Measurements from ENCODE around the gene CACNB4.

DNA sequence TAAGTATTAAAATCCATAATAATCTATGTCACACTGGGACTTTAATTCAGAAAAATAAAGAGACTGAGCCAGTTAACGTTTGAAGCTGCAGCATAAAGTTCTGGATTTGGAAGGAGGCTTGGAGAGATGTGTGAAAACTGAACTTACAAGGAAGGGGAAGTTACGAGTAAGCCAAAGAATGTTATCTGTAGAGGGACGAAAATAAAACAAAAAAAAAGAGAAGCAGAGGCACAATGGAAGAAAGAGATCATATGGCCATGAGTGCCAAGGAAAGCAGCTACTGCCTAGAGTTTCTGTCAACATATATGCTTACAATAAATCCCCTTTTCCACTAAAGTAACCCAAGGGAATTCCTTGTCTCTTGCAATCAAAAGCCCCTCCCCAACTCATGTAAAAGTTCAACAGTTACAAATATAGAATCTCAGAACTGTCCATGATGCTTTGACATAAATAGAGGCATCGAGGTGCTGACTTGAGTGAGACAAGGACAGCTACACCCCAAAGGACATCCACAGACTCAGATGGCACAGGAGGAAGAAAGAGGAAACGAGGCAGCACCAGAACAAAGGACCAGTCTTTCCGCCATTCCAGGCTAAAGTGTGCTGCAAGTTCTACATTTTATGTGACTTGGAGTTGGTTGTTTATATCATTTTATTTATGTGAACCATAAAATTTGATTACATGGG, 254.5 kb downstream of the CACNB4 start:
- TF ChIP-seq CTCF (conservative IDR thresholded peaks at IDR 0.05; ENCODE audit: low read length) (no peak), EZH2phosphoT487 (IDR thresholded peaks at IDR 0.05; ENCODE audit: borderline replicate concordance) (no peak)

Data from Loucy (cell line).